HL-60/S4 treated with phorbol 12-myristate 13-acetate at 8.2 ng/mL for 4 days and 3 days (cell line): ENCODE measurements around the gene KCNIP3.
"Not testable (repeated sequence)": the region's sequence is repeated elsewhere in the genome, so short reads cannot be mapped to it uniquely, and the experiment has no call there.

ENCODE experiments used
- in situ Hi-C: fragments of 300-500 bp; cut with MboI; formaldehyde crosslinking; loops from 2 replicates; pipeline ENCODE4 v1.15.0; 2022; ENCODE audit warnings: low sequenced_read_pairs

Gene KCNIP3

GRCh38 chr2:95296880-95297487 lies at the start of gene KCNIP3:
Gene KCNIP3 (plus strand): TSS chr2:95297347. CDS start chr2:95297439, 92 bp downstream.
- in situ Hi-C loops: no loop called here

GRCh38 chr2:95258271-95258670 lies 38.9 kb upstream of the KCNIP3 start:
- in situ Hi-C loops: no loop called here

DNA sequence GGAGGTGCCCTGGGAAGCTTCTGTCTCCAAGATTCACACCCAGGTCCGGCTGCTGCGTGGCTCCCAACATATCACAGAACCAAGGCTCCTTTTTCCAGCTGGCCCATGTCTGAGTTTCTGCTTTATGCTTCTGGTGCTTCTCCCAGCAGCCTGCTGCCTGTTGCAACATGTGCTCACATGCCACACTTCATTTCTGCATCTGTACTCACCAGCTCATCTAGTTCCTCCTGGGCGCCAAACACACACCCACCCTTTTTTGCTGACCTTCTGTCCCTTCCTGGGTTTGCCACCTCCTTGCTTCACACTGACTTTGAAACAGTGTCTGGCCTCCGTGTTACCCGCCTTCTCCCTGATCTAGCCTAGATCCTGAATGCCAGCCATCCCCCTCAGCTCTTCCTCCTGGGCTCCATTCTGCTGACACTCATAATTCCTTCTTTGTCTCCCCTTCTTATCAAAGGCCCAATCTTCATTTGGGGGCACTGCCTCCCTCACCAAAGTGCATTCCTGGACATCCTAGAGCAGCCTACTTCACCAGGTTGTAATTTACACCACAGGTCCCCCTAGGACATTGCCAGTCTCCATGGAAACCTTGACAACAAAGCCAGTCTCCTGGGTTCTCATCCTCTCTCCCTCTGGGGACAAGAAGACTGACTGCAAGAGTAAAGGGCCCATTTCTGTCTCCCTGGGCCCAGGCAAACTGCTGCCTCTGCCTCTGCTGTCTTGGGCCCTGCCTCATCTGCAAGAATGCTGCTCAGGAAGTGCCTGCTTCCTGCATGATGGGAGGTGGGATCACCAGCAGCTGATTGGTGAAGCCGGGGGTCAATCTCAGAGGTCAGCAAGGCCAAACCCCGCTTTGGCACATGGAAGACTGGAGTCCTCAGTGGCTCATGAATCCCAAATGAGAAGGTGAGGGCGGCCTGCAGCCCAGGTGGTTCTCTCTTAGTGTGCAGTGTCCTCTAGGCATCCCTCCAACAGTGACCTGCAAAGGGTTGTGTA lies 36.8 kb upstream of the KCNIP3 start:
- in situ Hi-C loops: no loop called here

DNA sequence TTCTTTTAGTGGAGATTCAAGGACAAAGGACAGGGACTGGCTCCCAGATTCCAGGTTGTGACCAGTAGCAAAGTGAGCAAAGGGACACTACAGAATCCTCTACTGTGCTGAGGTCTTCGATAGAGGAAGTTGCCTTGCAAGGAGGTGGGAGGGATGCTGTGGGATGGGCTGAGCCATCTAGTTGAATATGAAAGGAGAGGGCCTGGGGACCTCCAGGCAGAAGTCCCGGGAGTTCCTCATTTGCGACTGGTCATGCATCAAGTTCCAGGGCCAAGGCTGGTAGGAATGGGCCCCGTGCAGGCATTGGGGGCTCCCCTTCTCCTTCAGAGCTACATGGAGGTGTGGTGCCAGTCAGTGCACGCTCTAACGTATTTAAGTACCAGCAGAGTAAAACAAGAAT lies 35.5 kb upstream of the KCNIP3 start:
- in situ Hi-C loops: no loop called here

DNA sequence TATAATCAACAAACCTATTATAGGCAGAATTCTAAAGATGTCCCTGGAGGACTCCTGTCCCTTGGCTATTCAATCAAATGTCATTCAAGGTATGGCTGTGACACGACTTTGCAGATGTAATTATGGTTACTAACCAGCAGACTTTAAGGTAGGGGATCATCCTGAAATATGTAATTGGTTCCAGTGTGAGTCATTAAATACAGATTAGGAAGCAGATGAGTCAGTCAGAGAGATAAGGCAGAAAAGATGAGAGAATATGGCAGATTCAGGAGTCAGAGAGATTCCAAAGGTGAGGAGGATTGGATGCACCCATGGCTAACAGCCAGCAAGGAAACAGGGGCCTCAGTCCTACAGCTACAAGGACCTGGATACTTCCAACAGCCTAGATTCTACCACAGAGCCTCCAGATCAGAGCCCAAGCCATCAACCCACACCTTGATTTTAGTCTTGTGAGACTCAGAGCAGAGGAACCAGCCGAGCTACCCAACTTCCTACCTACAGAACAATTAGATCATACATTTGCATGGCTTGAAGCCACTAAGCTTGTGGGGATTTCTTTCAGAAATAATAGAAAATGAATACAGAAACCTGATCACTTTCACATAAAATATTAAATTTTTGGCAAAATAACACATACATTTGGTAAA lies 34.1 kb upstream of the KCNIP3 start:
- in situ Hi-C loops: no loop called here

- in situ Hi-C loops: no loop called here
Observed at GRCh38 chr2:95264624-95265023, 32.5 kb upstream of the KCNIP3 start.

DNA sequence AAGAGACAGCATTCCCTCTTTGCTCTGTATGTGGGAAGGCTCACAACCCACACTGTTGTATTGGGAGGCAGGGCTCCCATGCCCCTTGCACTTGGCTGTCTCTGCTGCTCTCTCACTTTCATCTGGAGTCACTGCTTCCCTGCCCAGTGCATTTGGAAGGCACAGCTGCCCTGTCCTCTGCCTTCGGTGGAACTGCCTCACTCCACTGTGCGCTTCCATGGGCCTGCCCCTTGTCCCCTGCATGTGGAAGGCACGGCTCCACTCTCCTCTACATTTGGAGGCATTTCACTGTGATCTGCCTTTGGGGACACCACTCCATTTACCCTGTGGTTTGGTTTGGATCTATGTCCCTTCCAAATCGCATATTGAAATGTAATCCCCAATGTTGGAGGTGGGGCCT lies 32.0 kb upstream of the KCNIP3 start:
- in situ Hi-C loops: no loop called here

DNA sequence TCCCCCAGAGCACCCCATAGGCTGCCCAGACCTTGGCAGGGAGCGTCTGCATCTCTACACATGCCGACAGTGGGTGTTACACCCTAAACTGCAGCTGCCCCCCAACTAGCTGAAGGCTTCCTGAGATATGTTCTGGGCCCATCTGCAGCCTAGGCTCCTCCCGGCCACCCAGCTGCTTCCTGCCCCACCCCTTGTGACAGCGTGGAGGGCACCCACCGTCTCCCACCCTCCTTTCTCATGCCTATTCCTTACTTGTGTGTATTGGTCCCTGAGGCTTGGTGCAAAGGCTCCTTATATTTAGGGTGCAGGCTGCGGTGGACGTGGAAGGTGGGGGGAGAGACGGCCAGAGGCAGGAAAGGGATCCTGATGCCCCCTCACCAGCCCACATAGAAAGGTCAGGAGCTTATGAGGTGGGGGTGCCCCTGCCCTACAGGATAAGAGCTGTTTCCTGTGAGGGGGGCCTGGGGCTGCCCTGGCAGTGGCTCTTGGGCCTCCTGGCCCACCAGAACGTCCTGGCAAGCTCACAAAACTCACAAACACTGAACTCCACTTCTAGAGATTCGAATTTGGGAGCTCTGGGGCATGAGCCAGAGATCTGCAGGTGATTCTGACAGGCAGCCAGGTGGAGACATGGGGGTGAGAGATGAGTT lies 30.2 kb upstream of the KCNIP3 start:
- in situ Hi-C loops: no loop called here

GRCh38 chr2:95267458-95268210 lies 29.5 kb upstream of the KCNIP3 start:
- in situ Hi-C loops: no loop called here

GRCh38 chr2:95268211-95269035 lies 28.7 kb upstream of the KCNIP3 start:
- in situ Hi-C loops: no loop called here

DNA sequence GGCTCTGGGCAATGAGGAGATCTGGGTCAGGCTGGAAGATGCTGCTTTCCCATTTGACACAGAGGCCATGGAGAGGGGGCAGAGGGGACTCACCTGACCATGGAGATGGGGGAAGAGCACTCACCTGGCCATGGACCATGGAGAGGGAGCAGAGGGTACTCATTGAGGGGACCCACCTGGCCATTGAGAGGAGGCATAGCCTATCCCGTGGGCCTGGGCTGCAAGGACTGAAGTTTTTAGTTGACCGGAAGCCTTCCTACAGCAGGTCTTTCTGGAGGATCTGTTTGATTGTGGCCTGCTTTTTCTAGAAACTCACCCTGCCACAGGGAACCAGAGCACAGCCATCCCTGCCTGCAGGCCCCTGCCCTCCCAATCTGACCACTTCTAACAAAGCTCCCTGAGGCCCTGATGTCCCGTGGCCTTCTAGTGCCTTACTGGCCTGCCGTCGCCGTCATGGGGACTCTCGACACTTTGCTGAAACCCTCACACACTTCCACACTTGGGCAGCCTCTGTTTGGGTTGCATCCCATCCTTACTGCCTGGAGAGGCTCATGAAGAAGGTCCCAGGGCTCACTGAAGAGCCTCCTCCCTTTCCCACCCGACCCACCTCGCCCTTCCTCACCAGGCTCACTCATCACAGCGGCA lies 28.0 kb upstream of the KCNIP3 start:
- in situ Hi-C loops: no loop called here

DNA sequence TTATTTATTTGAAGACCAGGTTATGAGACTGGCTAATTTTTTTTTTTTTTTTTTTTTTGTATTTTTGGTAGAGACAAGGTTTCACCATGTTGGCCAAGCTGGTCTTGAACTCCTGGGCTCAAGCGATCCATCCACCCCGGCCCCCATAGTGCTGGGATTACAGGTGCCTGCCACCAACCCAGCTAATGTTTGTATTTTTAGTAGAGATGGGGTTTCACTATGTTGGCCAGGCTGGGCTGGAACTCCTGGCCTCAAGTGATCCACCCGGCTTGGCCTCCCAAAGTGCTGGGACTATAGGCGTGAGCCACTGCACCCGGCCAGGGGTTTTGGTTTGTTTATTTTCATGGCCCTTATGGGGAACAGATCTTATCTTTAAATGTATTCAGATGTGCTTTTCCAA lies 27.4 kb upstream of the KCNIP3 start:
- in situ Hi-C loops: not testable (repeated sequence)

DNA sequence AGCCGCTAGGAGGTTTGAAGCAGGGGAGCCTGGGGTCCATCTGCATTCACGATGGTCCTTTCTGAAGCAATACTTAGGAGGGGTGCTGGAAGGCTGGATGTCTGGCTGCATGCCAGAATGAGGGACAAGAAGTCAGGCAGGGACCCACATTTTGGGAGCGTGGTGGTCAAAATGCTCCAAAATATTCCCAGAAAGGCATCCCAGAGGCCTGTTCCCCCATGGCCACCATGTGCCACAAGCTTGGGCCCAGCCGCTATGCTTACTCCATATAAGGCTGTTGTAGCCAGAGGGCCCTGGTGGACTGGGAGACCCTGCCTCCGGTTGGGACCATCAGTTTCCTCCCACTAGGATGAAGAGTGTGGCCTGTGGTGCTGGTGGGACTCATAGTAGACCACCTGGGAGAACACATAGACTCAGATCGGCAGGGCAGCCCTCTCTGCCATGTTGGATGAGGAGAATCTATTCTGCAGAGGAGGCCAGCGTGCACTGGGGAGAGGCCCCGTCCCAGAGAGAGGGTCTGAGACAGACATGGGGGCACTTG lies 26.5 kb upstream of the KCNIP3 start:
- in situ Hi-C loops: no loop called here

DNA sequence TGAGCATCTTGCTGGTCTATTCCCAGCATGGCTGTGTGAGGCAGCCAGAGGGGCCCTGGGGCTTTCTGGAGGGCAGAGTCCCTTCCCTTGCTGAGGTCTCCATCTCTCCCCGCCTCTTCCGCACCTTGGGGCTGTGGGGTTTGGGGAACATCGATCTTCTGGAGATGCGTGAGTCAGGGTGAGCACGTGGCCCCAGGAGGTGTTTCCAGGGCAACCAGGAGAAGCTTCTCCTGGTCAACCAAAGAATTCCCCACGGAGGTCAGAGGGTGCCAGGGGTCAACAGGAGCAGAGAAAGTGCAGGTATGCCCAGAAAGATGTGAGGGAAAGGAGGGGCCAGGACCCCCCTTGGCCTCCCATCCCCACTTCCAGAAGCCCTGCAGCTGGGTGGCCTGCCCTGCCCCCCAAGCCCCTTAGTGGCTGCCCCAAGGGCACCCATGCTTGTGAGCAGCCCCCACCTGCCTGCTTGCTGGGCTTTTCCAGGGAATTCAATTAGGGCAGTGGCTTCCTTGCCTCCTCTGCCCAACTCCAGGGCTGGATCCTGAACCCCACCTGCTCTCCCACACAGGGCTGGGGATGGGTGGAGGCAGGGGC lies 25.7 kb upstream of the KCNIP3 start:
- in situ Hi-C loops: no loop called here

GRCh38 chr2:95272299-95272751 lies 24.8 kb upstream of the KCNIP3 start:
- in situ Hi-C loops: no loop called here

GRCh38 chr2:95272781-95273180 lies 24.4 kb upstream of the KCNIP3 start:
- in situ Hi-C loops: no loop called here

DNA sequence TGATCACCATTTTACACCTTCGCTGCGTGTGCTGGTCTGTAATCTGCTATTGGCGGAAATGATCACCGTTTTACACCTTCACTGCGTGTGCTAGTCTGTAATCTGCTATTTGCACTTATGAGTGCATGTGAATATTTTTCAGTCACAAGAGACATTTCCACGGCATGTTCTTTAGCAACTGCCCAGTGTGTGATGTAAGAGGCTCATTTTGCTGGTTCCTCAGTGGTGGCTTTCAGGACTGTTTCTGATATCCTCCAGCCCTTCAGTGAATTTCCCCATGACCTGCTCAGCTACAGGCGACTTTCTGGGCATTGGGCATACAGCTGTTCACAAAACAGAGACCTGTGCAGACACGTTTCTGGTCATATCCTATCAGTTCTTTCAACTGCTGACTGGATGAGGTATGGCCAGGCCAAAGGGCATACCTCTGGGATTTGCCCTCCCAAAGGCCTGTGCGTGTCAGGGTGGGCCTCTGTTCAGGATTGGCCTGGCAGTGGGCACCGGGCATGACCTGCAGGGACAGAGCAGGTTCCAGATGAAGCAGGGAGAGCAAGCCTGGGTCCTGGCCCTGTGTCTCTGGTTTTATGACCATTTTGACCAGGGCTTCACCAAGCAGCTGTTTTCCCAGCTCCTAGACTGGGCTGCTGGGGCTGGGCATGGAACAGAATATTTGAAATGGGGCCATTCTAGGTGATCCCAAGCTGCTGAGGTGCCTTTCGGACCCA lies 23.4 kb upstream of the KCNIP3 start:
- in situ Hi-C loops: no loop called here
